NT2/D1 (cell line): Measurements from ENCODE around the gene OTUD3.
"Not testable (repeated sequence)": the region's sequence is repeated elsewhere in the genome, so short reads cannot be mapped to it uniquely, and the experiment has no call there.

Experiments used
- SUZ12 ChIP-seq: IDR thresholded peaks from 2 replicates; pipeline ENCODE4 v1.6.1; 2011; ENCODE audit not compliant: insufficient read length, insufficient read depth; ENCODE audit errors: extremely low read depth
- YY1 ChIP-seq: IDR thresholded peaks from 2 replicates; pipeline ENCODE4 v1.6.1; 2011; ENCODE audit not compliant: insufficient read length, insufficient read depth

GRCh38 chr1:19868575-19868974, 13.6 kb upstream of the OTUD3 start:
- not testable (repeated sequence) for TF ChIP-seq YY1, SUZ12
